NT2/D1 (cell line): ENCODE results near the gene CD69.

Experiments used
- SUZ12 ChIP-seq: IDR thresholded peaks from 2 replicates; pipeline ENCODE4 v1.6.1; 2011; ENCODE audit not compliant: insufficient read length, insufficient read depth; ENCODE audit errors: extremely low read depth
- YY1 ChIP-seq: IDR thresholded peaks from 2 replicates; pipeline ENCODE4 v1.6.1; 2011; ENCODE audit not compliant: insufficient read length, insufficient read depth
- ZNF274 ChIP-seq: IDR thresholded peaks from 2 replicates; pipeline ENCODE4 v1.6.1; 2011; ENCODE audit warnings: mild to moderate bottlenecking, low read depth, low read length

GRCh38 chr12:9763025-9763424, 2.3 kb upstream of the CD69 start:
- TF ChIP-seq ZNF274 (no peak), YY1 (no peak), SUZ12 (no peak)
